HG02970 (cell line): ENCODE results near the gene NUDT3.

Experiments
- ATAC-seq: cut with Tn5 transposase; IDR thresholded peaks from one replicate; pipeline ENCODE4 v1.9.1; 2021; ENCODE audit warnings: mild to moderate bottlenecking, moderate library complexity, moderate number of reproducible peaks; ENCODE audit not compliant: unreplicated experiment, low FRiP score

Gene NUDT3

DNA sequence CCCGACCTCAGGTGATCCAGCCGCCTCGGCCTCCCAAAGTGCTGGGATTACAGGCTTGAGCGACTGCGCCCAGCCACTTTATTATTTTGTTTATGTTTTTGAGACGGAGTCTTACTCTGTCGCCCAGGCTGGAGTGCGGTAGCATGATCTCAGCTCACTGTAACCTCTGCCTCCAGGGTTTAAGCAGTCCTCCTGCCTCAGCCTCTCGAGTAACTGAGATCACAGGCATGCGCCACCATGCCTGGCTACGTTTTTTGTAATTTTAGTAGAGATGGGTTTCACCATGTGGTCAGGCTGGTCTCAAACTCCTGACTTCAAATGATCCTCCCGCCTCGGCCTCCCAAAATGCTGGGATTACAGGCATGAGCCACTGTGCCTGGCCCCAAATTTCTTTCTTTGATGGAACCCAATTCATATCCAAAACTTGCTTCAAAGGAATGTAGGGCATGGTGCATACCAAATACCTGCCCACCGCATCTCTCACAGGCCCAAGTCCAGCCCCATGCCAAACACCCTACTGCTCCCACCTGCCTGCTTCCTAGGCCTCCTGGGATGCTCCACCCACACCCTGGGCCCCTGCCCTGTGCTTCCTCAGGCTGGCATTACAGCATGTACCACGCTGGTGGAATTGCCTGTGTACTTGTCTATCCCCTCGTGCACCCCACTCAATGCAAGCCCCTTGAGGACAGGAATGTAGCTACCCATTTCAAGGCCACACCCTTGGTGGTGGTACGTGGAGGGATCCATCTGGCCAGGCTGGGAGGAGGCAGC lies 160.7 kb downstream of the NUDT3 start:
- ATAC-seq, result no peak

DNA sequence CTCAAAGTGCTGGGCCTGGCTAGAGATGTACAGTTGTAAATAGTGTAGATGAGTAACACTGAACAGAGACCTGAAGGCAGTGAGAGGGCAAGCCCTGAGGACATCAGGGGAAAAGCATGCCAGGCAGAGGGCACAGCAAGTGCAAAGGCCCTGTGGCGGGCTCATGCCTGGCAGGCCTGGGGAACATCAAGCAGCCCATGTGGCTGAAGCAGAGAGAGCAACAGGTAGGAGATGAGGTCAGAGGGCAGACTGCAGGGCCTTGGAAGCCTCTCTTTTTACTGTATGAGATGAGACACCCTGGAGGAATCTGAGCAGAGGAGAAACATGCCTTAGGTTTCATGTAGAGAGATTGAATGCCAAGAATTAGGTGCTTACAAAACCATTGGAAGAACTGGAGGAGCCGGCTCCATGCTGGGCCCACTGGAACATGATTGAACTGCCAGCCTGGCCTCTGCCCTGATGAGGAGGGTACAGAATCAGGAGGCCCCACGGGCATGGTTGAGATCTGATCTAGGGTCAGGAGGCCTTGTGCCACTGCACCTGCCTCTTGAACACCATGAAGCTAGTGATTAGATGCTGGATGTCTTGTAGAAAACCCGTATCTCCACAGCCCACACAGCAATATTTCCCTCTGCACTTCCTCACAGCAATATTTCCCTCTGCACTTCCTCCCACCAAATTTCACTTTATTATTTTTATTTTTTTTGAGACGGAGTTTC lies 161.7 kb downstream of the NUDT3 start:
- no peak for ATAC-seq

- no peak for ATAC-seq
Observed at GRCh38 chr6:34229877-34230276, 162.6 kb downstream of the NUDT3 start.
